ENCODE measurements around the gene GPR32.
"Not testable (repeated sequence)": the region's sequence is repeated elsewhere in the genome, so short reads cannot be mapped to it uniquely, and the experiment has no call there.

DNA sequence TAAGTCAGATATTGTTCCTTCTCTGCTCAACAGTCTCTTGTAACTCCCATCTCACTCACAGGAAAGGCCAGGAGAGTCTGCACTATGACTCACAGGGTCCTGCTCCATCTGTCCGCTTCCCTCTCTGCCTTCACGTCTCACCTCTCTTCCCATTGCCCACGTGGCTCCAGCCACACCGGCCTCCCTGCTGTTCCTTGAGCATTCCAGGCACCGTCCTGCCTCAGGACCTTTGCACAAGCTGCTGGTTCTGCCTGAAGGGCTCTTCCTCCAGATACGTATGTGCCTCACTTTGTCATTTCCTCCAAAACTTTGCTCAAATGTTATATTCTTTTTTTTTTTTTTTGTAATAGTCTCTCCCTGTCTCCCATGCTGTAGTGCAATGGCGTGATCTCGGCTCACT, 14.0 kb upstream of the GPR32 start:
- not testable (repeated sequence) for TF ChIP-seq BCL11A (tag by site-specific recombination; IDR thresholded peaks at IDR 0.05; ENCODE audit: low read depth); ZSCAN30 (tag by site-specific recombination; IDR thresholded peaks at IDR 0.05); GLI4 (tag by site-specific recombination; IDR thresholded peaks at IDR 0.05); INSM2 (tag by site-specific recombination; IDR thresholded peaks at IDR 0.05); HOXD13 (CRISPR knock-in tag; IDR thresholded peaks at IDR 0.05; ENCODE audit: borderline replicate concordance); ZBTB7A (tag by site-specific recombination; IDR thresholded peaks at IDR 0.05; ENCODE audit: low read depth); ZNF350 (tag by site-specific recombination; IDR thresholded peaks at IDR 0.05)
- TF ChIP-seq, protein P1, sequence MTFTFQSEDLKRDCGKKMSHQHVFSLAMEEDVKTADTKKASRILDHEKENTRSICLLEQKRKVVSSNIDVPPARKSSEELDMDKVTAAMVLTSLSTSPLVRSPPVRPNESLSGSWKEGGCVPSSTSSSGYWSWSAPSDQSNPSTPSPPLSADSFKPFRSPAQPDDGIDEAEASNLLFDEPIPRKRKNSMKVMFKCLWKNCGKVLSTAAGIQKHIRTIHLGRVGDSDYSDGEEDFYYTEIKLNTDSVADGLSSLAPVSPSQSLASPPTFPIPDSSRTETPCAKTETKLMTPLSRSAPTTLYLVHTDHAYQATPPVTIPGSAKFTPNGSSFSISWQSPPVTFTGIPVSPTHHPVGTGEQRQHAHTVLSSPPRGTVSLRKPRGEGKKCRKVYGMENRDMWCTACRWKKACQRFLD (tag by site-specific recombination; IDR thresholded peaks at IDR 0.05) = not testable (repeated sequence)
